K562 (cell line): ENCODE results near the gene TP53TG5. TPM values are rescaled to one million over a fixed set of nuclear protein-coding genes. Genes with fewer than 3 reads are reported as not detected.

Experiments used
- AFF4 ChIP-seq: sonication (generic); formaldehyde crosslinking; IDR thresholded peaks from 2 replicates; pipeline ENCODE4 v1.8.0; 2023; ENCODE audit warnings: mild to moderate bottlenecking, missing genetic modification reagents
- BRF1 ChIP-seq: IDR thresholded peaks from 3 replicates; pipeline ENCODE4 v1.6.1; 2011; ENCODE audit warnings: borderline replicate concordance, mild to moderate bottlenecking; ENCODE audit not compliant: insufficient read length; ENCODE audit errors: extremely low read depth
- CXXC5 ChIP-seq: fragments of 250-450 bp; sonication (Bioruptor Pico); IDR thresholded peaks from 2 replicates; pipeline ENCODE4 v1.8.0; 2022; ENCODE audit warnings: inconsistent platforms, mild to moderate bottlenecking, moderate library complexity
- HDAC2 ChIP-seq: fragments of 450-650 bp; IDR thresholded peaks from 2 replicates; pipeline ENCODE4 v1.6.1; 2016; ENCODE audit warnings: mild to moderate bottlenecking
- HOXB6 ChIP-seq: fragments of 250-450 bp; sonication (Bioruptor Pico); IDR thresholded peaks from 2 replicates; pipeline ENCODE4 v1.5.1; 2022; ENCODE audit warnings: mild to moderate bottlenecking, borderline replicate concordance
- ID3 ChIP-seq, 2 experiments: fragments of 250-450 bp in 1 of 2; fragments of 450-650 bp in 1 of 2; sonication (Bioruptor Pico) in 1 of 2; IDR thresholded peaks; 2 replicates each; pipeline versions ENCODE4 v1.6.1 to v1.8.0; 2016 to 2021; ENCODE audit warnings: mild to moderate bottlenecking in 2 of 2, moderate library complexity in 2 of 2, missing compliant biosample characterization in 1 of 2, missing genetic modification characterization in 1 of 2
- KDM2B ChIP-seq: fragments of 250-450 bp; sonication (Bioruptor Pico); IDR thresholded peaks from 2 replicates; pipeline ENCODE4 v1.8.0; 2021; ENCODE audit warnings: mild to moderate bottlenecking, moderate library complexity
- MXI1 ChIP-seq: IDR thresholded peaks from 2 replicates; pipeline ENCODE4 v1.6.1; 2011; ENCODE audit warnings: low read depth, mild to moderate bottlenecking, improper control_type of control experiment, low read length
- MYC ChIP-seq, 2 experiments: fragments of 250-450 bp in 1 of 2; sonication (Bioruptor Pico) in 1 of 2; IDR thresholded peaks; 2 replicates each; pipeline versions ENCODE4 v1.5.1 to v1.6.1; 2012 to 2021; ENCODE audit warnings: low read depth in 2 of 2, borderline replicate concordance in 1 of 2, improper control_type of control experiment in 1 of 2, low read length in 1 of 2, mild to moderate bottlenecking in 1 of 2, moderate library complexity in 1 of 2
- NEUROD1 ChIP-seq: fragments of 150-350 bp; IDR thresholded peaks from 2 replicates; pipeline ENCODE4 v1.6.1; 2014; ENCODE audit warnings: borderline replicate concordance, low read length, low read depth; ENCODE audit not compliant: partially characterized antibody
- PHF8 ChIP-seq: fragments of 200-600 bp; sonication (generic); IDR thresholded peaks from 2 replicates; pipeline ENCODE4 v1.6.1; 2012; ENCODE audit warnings: mixed run types, mild to moderate bottlenecking, inconsistent platforms, low read length, moderate library complexity, borderline replicate concordance
- POLR2AphosphoS5 ChIP-seq: IDR thresholded peaks from 2 replicates; pipeline ENCODE4 v1.6.1; 2011; ENCODE audit warnings: mild to moderate bottlenecking, low read depth, low read length, moderate library complexity; ENCODE audit not compliant: control insufficient read depth, insufficient read depth
- SMARCA4 ChIP-seq: fragments of 450-650 bp; IDR thresholded peaks from 2 replicates; pipeline ENCODE4 v1.6.1; 2016
- ZBTB33 ChIP-seq: sonication (generic); formaldehyde crosslinking; IDR thresholded peaks from 2 replicates; pipeline ENCODE4 v1.8.1; 2023; ENCODE audit warnings: mild to moderate bottlenecking, missing genetic modification reagents
- ZFPM2 ChIP-seq: fragments of 250-450 bp; sonication (Bioruptor Pico); IDR thresholded peaks from 2 replicates; pipeline ENCODE4 v1.5.1; 2022; ENCODE audit warnings: mild to moderate bottlenecking
- ZNF277 ChIP-seq: fragments of 250-450 bp; sonication (Bioruptor Pico); IDR thresholded peaks from 2 replicates; pipeline ENCODE4 v1.8.0; 2022; ENCODE audit warnings: inconsistent platforms, mild to moderate bottlenecking, moderate library complexity, borderline replicate concordance
- ZNF561 ChIP-seq: fragments of 450-650 bp; formaldehyde crosslinking; conservative IDR thresholded peaks from 2 replicates; pipeline ENCODE4 v1.4.0; 2020; ENCODE audit warnings: mild to moderate bottlenecking, moderate library complexity
- polyA plus RNA-seq, 8 experiments: library from polyadenylated mRNA; depleted of rRNA in 4 of 8; stranded (reverse) in 5 of 8; unstranded in 3 of 8; fragments of >200 nt; fragmentation: Nextera tagmentation in 2 of 8; fragmentation: Illumina TruSeq in 1 of 8; extraction: Ambion mirVana in 2 of 8; extraction: Trizol in 1 of 8; gene quantifications; 2 replicates each; pipeline versions ENCODE4 v1.2.1 to v1.2.3, GENCODE V29; 2011 to 2014; ENCODE audit warnings: inconsistent platforms in 1 of 8, missing spikeins in 1 of 8
- total RNA-seq, 7 experiments: library from RNA; depleted of rRNA in 6 of 7; stranded (reverse); fragments of >200 nt in 6 of 7; fragmentation: Illumina TruSeq in 2 of 7; extraction: Trizol in 2 of 7; gene quantifications; 2 replicates each; pipeline versions ENCODE4 v1.2.1 to v1.2.3, GENCODE V29; 2011 to 2021; ENCODE audit warnings: low replicate concordance in 1 of 7

Gene TP53TG5
- total and polyA plus RNA-seq, 9 of the 15 experiments (the other 6 are each of a cell fraction or from before 2014, with no cell fraction given): 0.04 to 0.05 (median 0.04) TPM; not detected in 6

GRCh38 chr20:45373353-45374100 is 4.6 kb downstream of the TP53TG5 start (continued):
- TF ChIP-seq NEUROD1 (peak; percentile 12), ZNF561 (no peak), HOXB6 (CRISPR knock-in tag) (no peak), POLR2AphosphoS5 (0 out of 2 replicates have a peak, but pooled peaks have one; percentile 43), SMARCA4 (no peak), PHF8 (peak; percentile 31; the same call in 1 of the 2 replicates), MXI1 (no peak), ZNF277 (CRISPR knock-in tag) (no peak), HDAC2 (0 out of 2 replicates have a peak, but pooled peaks have one; percentile 17), ZBTB33 (CRISPR knock-in tag) (peak; percentile 73), AFF4 (CRISPR knock-in tag) (0 out of 2 replicates have a peak, but pooled peaks have one; percentile 31), BRF1 (no peak), CXXC5 (peak; percentile 61), MYC (IDR thresholded peaks at IDR 0.05; ENCODE audit: low read depth, low read length) (peak; percentile 78), MYC (CRISPR knock-in tag; IDR thresholded peaks at IDR 0.05; ENCODE audit: borderline replicate concordance, low read depth) (no peak), ID3 (CRISPR knock-in tag; IDR thresholded peaks at IDR 0.05) (no peak), ID3 (tag; IDR thresholded peaks at IDR 0.05) (no peak), KDM2B (CRISPR knock-in tag) (no peak), ZFPM2 (CRISPR knock-in tag) (no peak)
